ENCODE measurements around the gene ZNF280B. TPM values are rescaled to one million over a fixed set of nuclear protein-coding genes. Genes with fewer than 3 reads are reported as not detected.

ZNF280B gene
- total RNA-seq, 1 experiment from 2014 or later: 8.2 TPM

- Mint-ChIP-seq H3K27me3 (ENCODE audit: low read depth) (peaks cover 60% of the 10 kb centered on the region), H3K27ac (no peak overlapping the region; a peak in 1 of 7 replicates), H3K36me3 (ENCODE audit: insufficient read depth in 1 of 3, low read depth in 3 of 3) (peaks cover 27 to 47% (median 40%) of the 10 kb centered on the region in 3 experiments), H3K4me1 (peaks cover 6 to 8% of the 10 kb centered on the region in 2 experiments), H3K4me3 (peak overlapping the region; percentile 87 to 89), H3K9me3 (peaks cover 18 to 22% of the 10 kb centered on the region in 2 experiments)
- peak overlapping the region; percentile 27 for H3K9ac ChIP-seq (ENCODE audit: extremely low read depth, insufficient read length, low read length)
- no peak for DNase-seq
- no CpG with 5 or more reads among the region's 13 CpGs for WGBS (ENCODE audit: extremely low coverage, insufficient read length, low lambda C conversion rate)
- no peak overlapping the region for H2BK15ac ChIP-seq (ENCODE audit: low read depth, low read length)
- no peaks in the 10 kb centered on the region; the same call in 1 of the 2 replicates for H3K79me2 ChIP-seq (ENCODE audit: insufficient read depth, low read length)
- H3K27ac ChIP-seq (ENCODE audit: insufficient read length, low read depth, low read length): no peak overlapping the region
- H4K8ac ChIP-seq (replicated peaks; ENCODE audit: insufficient read length, low read depth, low read length): no peak overlapping the region
- peak overlapping the region; percentile 86 for H3K4me2 ChIP-seq (ENCODE audit: insufficient read depth, insufficient read length, low read length)
- no peak overlapping the region for H2AK5ac ChIP-seq (ENCODE audit: insufficient read length, low read length)
- H3K56ac ChIP-seq (ENCODE audit: insufficient read length, low read depth, low read length): no peak overlapping the region
- no peak overlapping the region for H2BK5ac ChIP-seq (ENCODE audit: insufficient read length, low read length)
- no peak overlapping the region for H3K14ac ChIP-seq (ENCODE audit: insufficient read depth, low read length)
- no peak overlapping the region for H4K5ac ChIP-seq (ENCODE audit: insufficient read length, low read depth, low read length)
- TF ChIP-seq, protein P1, sequence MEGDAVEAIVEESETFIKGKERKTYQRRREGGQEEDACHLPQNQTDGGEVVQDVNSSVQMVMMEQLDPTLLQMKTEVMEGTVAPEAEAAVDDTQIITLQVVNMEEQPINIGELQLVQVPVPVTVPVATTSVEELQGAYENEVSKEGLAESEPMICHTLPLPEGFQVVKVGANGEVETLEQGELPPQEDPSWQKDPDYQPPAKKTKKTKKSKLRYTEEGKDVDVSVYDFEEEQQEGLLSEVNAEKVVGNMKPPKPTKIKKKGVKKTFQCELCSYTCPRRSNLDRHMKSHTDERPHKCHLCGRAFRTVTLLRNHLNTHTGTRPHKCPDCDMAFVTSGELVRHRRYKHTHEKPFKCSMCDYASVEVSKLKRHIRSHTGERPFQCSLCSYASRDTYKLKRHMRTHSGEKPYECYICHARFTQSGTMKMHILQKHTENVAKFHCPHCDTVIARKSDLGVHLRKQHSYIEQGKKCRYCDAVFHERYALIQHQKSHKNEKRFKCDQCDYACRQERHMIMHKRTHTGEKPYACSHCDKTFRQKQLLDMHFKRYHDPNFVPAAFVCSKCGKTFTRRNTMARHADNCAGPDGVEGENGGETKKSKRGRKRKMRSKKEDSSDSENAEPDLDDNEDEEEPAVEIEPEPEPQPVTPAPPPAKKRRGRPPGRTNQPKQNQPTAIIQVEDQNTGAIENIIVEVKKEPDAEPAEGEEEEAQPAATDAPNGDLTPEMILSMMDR (conservative IDR thresholded peaks at IDR 0.05): no peak
- peaks cover 5% of the 10 kb centered on the region for H3K23me2 ChIP-seq (ENCODE audit: insufficient read length, low read depth, low read length, poor library complexity, severe bottlenecking)
- H4K91ac ChIP-seq (ENCODE audit: insufficient read length, low read depth, low read length): no peak overlapping the region
- H3K27me3 ChIP-seq (ENCODE audit: insufficient read depth, low read length): no peaks in the 10 kb centered on the region; the same call in 1 of the 2 replicates
- no peak overlapping the region for H3K4ac ChIP-seq (ENCODE audit: low read depth, low read length)
- H3K23ac ChIP-seq (ENCODE audit: insufficient read length, low read depth, low read length): no peak overlapping the region
- no peak overlapping the region for H3T11ph ChIP-seq (ENCODE audit: low read length)
- H3K18ac ChIP-seq (ENCODE audit: insufficient read length, low read depth, low read length): no peak overlapping the region
- H2BK12ac ChIP-seq (ENCODE audit: insufficient read length, low read depth, low read length): no peak overlapping the region
- H2AFZ ChIP-seq (ENCODE audit: low read length): no peak overlapping the region
- no peaks in the 10 kb centered on the region; the same call in 1 of the 2 replicates for H3K4me1 ChIP-seq (ENCODE audit: insufficient read depth, low read length)
- no peak overlapping the region for H2BK120ac ChIP-seq (ENCODE audit: low read depth, low read length, poor library complexity, severe bottlenecking)
- H4K20me1 ChIP-seq (ENCODE audit: control insufficient read depth, insufficient read depth, insufficient read length): no peaks in the 10 kb centered on the region
- H3K9me3 ChIP-seq (ENCODE audit: control insufficient read depth, low read depth, low read length): no peaks in the 10 kb centered on the region
- no peak overlapping the region for H2BK20ac ChIP-seq (ENCODE audit: low read depth, low read length, poor library complexity, severe bottlenecking)
- peaks cover 9% of the 10 kb centered on the region for H3K79me1 ChIP-seq (ENCODE audit: insufficient read depth, low read depth, low read length, poor library complexity, severe bottlenecking)
Observed at GRCh38 chr22:22507743-22508273, 734 bp downstream of the ZNF280B start.
